VCaP (cell line): ENCODE measurements around the gene CAMKMT.
A peak's percentile ranks its signal among the peaks of the same experiment; 100 is the strongest.

Experiments used
- H3K27ac ChIP-seq: fragments of 450-650 bp; 2 replicates; pipeline ENCODE4 v1.5.1; 2017
- CTCF ChIP-seq: fragments of 450-650 bp; conservative IDR thresholded peaks from 2 replicates; pipeline ENCODE4 v1.5.1; 2017; ENCODE audit warnings: mild to moderate bottlenecking, moderate library complexity

CAMKMT gene

GRCh38 chr2:44766777-44767176 lies 405.0 kb downstream of the CAMKMT start:
- H3K27ac ChIP-seq = no peak overlapping the region
- no peak for TF ChIP-seq CTCF

GRCh38 chr2:44767691-44768090 lies 405.9 kb downstream of the CAMKMT start:
- H3K27ac ChIP-seq = no peak overlapping the region
- TF ChIP-seq CTCF = no peak

- H3K27ac ChIP-seq = no peak overlapping the region
- TF ChIP-seq CTCF = no peak
These were observed 406.9 kb downstream of the CAMKMT start for GRCh38 chr2:44768438-44769236.

GRCh38 chr2:44769349-44770011 lies 407.7 kb downstream of the CAMKMT start:
- no peak for TF ChIP-seq CTCF
- H3K27ac ChIP-seq = no peak overlapping the region

- TF ChIP-seq CTCF = peak; percentile 19; the same call in 1 of the 2 replicates
- no peak overlapping the region for H3K27ac ChIP-seq
These were observed 408.8 kb downstream of the CAMKMT start for GRCh38 chr2:44770221-44771195.

GRCh38 chr2:44771522-44771921 lies 409.8 kb downstream of the CAMKMT start:
- H3K27ac ChIP-seq = no peak overlapping the region
- TF ChIP-seq CTCF = no peak

GRCh38 chr2:44772131-44772530 lies 410.4 kb downstream of the CAMKMT start:
- TF ChIP-seq CTCF = no peak

More at GRCh38 chr2:44772131-44772530, 410.4 kb downstream of the CAMKMT start:
- H3K27ac ChIP-seq = no peak overlapping the region
